Calu3 (cell line): ENCODE results near the gene DLX3. TPM values are rescaled to one million over a fixed set of nuclear protein-coding genes. Genes with fewer than 3 reads are reported as not detected.

Experiments
- BruUV-seq: library from RNA; stranded (reverse); fragments of 400-500 nt; replicated peaks from 2 replicates; lab custom pipeline; 2021; lab: Mats Ljungman, UMichigan
- CTCF ChIA-PET: fragments of 300-600 bp; sonication (Branson Sonifier 250); formaldehyde crosslinking; loops from one replicate; lab custom pipeline; 2022; ENCODE audit warnings: antibody characterized with exemption; lab: Charles Lee
- DNase-seq: peaks from one replicate; pipeline ENCODE4 v3.0.0; 2022
- H3K27ac Mint-ChIP-seq: one replicate; pipeline ENCODE4 v1.8.0; 2022; ENCODE audit warnings: mixed read lengths; ENCODE audit not compliant: unreplicated experiment
- H3K27me3 Mint-ChIP-seq: one replicate; pipeline ENCODE4 v1.8.0; 2022; ENCODE audit warnings: mixed read lengths; ENCODE audit not compliant: unreplicated experiment
- H3K36me3 Mint-ChIP-seq: one replicate; pipeline ENCODE4 v1.8.0; 2022; ENCODE audit warnings: mild to moderate bottlenecking, moderate library complexity, mixed read lengths; ENCODE audit not compliant: insufficient read depth, unreplicated experiment
- H3K4me1 Mint-ChIP-seq: one replicate; pipeline ENCODE4 v1.8.0; 2022; ENCODE audit warnings: mild to moderate bottlenecking, low read depth, mixed read lengths; ENCODE audit not compliant: unreplicated experiment
- H3K4me3 Mint-ChIP-seq: one replicate; pipeline ENCODE4 v1.8.0; 2022; ENCODE audit warnings: mild to moderate bottlenecking, low read depth, moderate library complexity, mixed read lengths; ENCODE audit not compliant: unreplicated experiment
- H3K9me3 Mint-ChIP-seq: one replicate; pipeline ENCODE4 v1.8.0; 2022; ENCODE audit warnings: low read depth, mixed read lengths; ENCODE audit not compliant: unreplicated experiment
- CTCF ChIP-seq: fragments of 200-600 bp; IDR thresholded peaks from one replicate; pipeline ENCODE4 v1.8.0; 2022; ENCODE audit warnings: antibody characterized with exemption; ENCODE audit not compliant: unreplicated experiment
- intact Hi-C: fragments of 100-400 bp; cut with micrococcal nuclease; formaldehyde crosslinking; loops from one replicate; pipeline ENCODE4 v1.10.0; 2022; ENCODE audit not compliant: unreplicated experiment
- total RNA-seq: library from RNA; stranded (reverse); gene quantifications from 2 replicates; pipeline ENCODE4 v1.2.3, GENCODE V29; 2022

DLX3 gene
- total RNA-seq, 1 experiment from 2014 or later = not detected

- Mint-ChIP-seq H3K27ac (no peak overlapping the region), H3K4me1 (peaks cover 56% of the 10 kb centered on the region), H3K9me3 (no peaks in the 10 kb centered on the region), H3K27me3 (no peaks in the 10 kb centered on the region), H3K4me3 (no peak overlapping the region), H3K36me3 (no peaks in the 10 kb centered on the region)
- intact Hi-C loops = no loop called here
- no peak for DNase-seq
- CTCF ChIA-PET = interaction anchor here (1.1 to 2.4 kb wide), 2 partner anchors 10 to 11 kb away, joined by 5 to 7 read pairs; no protein-coding TSS in a partner anchor
- no peak for TF ChIP-seq CTCF
- BruUV-seq = no TSS peak
These were observed 44.0 kb upstream of the DLX3 start for GRCh38 chr17:50039058-50039457.

- CTCF ChIA-PET = interaction anchor here (0.6 to 2.4 kb wide), 2 partner anchors 9 to 48 kb away, joined by 3 to 7 read pairs; no protein-coding TSS in a partner anchor
- H3K27ac Mint-ChIP-seq = no peak overlapping the region
- no peak overlapping the region for H3K4me3 Mint-ChIP-seq
- no peaks in the 10 kb centered on the region for H3K9me3 Mint-ChIP-seq
- intact Hi-C loops = no loop called here
- DNase-seq = no peak
- H3K4me1 Mint-ChIP-seq = peaks cover 45% of the 10 kb centered on the region
- no peaks in the 10 kb centered on the region for H3K36me3 Mint-ChIP-seq
- no TSS peak for BruUV-seq
- no peaks in the 10 kb centered on the region for H3K27me3 Mint-ChIP-seq
- no peak for TF ChIP-seq CTCF
These were observed 42.5 kb upstream of the DLX3 start for GRCh38 chr17:50037321-50038107.

- intact Hi-C loops = no loop called here
- no peak for DNase-seq
- H3K36me3 Mint-ChIP-seq = no peaks in the 10 kb centered on the region
- no peaks in the 10 kb centered on the region for H3K9me3 Mint-ChIP-seq
- TF ChIP-seq CTCF = no peak
- H3K4me3 Mint-ChIP-seq = no peak overlapping the region
- CTCF ChIA-PET = interaction anchor here (0.8 to 2.4 kb wide), 2 partner anchors 8 to 13 kb away, joined by 3 to 7 read pairs; no protein-coding TSS in a partner anchor
- no peak overlapping the region for H3K27ac Mint-ChIP-seq
- no TSS peak for BruUV-seq
- no peaks in the 10 kb centered on the region for H3K27me3 Mint-ChIP-seq
- H3K4me1 Mint-ChIP-seq = peaks cover 44% of the 10 kb centered on the region
These were observed 41.6 kb upstream of the DLX3 start for GRCh38 chr17:50036455-50037261.

- no TSS peak for BruUV-seq
- Mint-ChIP-seq H3K4me1 (peaks cover 44% of the 10 kb centered on the region), H3K4me3 (no peak overlapping the region), H3K27ac (no peak overlapping the region), H3K36me3 (no peaks in the 10 kb centered on the region), H3K27me3 (no peaks in the 10 kb centered on the region), H3K9me3 (no peaks in the 10 kb centered on the region)
- intact Hi-C loops = no loop called here
- no peak for DNase-seq
- CTCF ChIA-PET = interaction anchor here (0.8 to 1.7 kb wide), 2 partner anchors 14 to 20 kb away, joined by 3 to 9 read pairs; partner anchors contain the start of gene ITGA3
- no peak for TF ChIP-seq CTCF
These were observed 40.9 kb upstream of the DLX3 start for GRCh38 chr17:50035945-50036344.
